ENCODE data around the gene MED13L.

The MED13L gene

DNA sequence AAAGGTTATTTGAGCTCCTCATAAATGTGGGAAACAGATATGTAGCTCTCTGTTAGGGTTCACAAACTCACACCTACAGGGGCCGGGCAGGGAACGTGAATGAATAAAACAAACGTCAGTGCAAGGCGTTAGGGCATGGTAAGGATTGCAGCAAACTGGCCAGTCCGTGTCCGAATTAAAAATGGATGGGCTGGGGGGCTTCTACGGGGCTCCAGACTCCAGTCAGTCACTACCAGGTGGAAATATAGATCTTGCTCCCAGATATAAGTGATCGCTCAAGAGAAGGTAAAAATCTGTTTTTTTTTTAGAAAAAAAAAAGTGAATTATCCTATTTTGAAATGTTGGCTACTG, 333.1 kb downstream of the MED13L start:
- Histone ChIP-seq H3K36me3 (ENCODE audit: control insufficient read depth, insufficient read depth, low read length) (no peaks in the 10 kb centered on the region), H3K9me3 (ENCODE audit: control insufficient read depth, insufficient read depth, low read length) (no peaks in the 10 kb centered on the region), H3K4me3 (ENCODE audit: low read depth, low read length) (no peak overlapping the region), H3K27me3 (ENCODE audit: control insufficient read depth, insufficient read depth, low read length) (no peaks in the 10 kb centered on the region), H3K9ac (ENCODE audit: low read depth, low read length) (no peak overlapping the region), H3K4me1 (ENCODE audit: control insufficient read depth, insufficient read depth, low read length) (no peaks in the 10 kb centered on the region)

DNA sequence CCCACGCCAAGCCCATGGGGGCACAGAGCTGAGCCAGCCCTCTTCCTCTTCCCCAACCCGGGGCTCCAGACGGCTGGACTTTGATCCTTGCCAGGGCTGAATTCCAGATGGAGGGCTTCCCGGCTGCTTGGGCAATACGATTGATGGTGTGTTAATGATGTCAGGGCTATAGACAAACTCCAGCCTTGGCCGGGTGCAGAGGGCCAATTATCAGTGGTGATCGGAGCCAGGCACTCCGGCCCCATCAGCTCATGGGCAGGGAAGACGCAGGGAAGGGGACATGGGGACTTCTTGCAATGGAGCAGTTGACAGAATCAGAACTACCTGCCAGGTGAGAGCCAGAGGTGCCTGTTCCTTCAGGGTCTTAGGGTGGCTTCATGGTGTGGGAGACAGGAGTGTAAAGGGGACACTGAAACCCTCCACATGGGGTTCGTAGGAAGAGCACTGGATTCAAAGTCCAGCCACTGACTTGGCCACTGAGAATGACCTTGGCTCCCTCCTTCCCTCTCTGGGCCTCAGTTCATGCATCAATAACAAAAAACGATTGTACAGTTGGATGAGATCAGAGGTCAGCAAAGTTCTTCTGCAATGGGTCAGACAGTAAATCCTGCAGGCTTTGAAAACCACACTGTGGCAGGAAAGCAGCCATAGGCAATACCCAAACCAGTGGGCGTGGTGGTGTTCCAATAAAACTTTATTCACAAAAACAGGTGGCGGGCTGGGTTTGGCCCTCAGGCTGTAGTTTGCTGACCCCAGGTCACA, 333.7 kb downstream of the MED13L start:
- H3K4me1 ChIP-seq (ENCODE audit: control insufficient read depth, insufficient read depth, low read length) = no peaks in the 10 kb centered on the region
- no peaks in the 10 kb centered on the region for H3K27me3 ChIP-seq (ENCODE audit: control insufficient read depth, insufficient read depth, low read length)
- no peak overlapping the region for H3K4me3 ChIP-seq (ENCODE audit: low read depth, low read length)
- H3K9me3 ChIP-seq (ENCODE audit: control insufficient read depth, insufficient read depth, low read length) = no peaks in the 10 kb centered on the region
- H3K9ac ChIP-seq (ENCODE audit: low read depth, low read length) = no peak overlapping the region
- H3K36me3 ChIP-seq (ENCODE audit: control insufficient read depth, insufficient read depth, low read length) = no peaks in the 10 kb centered on the region

DNA sequence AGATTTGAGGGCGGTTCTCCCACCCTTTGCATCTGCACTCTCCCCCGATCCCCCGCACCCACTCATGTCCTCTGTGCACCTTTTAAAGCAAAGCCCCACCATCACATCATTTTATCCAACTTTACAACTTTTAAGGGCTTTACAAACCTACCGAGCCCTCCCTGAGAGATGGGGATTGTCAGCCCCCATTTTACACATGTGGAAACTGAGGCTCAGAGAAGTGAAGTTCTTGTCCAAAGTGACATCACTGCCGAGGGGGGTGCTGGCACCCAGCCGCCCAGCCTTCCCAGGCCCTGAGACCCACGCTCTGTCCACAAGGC, 334.2 kb downstream of the MED13L start:
- Histone ChIP-seq H3K4me3 (ENCODE audit: low read depth, low read length) (no peak overlapping the region), H3K9me3 (ENCODE audit: control insufficient read depth, insufficient read depth, low read length) (no peaks in the 10 kb centered on the region), H3K36me3 (ENCODE audit: control insufficient read depth, insufficient read depth, low read length) (no peaks in the 10 kb centered on the region), H3K4me1 (ENCODE audit: control insufficient read depth, insufficient read depth, low read length) (no peaks in the 10 kb centered on the region), H3K9ac (ENCODE audit: low read depth, low read length) (no peak overlapping the region), H3K27me3 (ENCODE audit: control insufficient read depth, insufficient read depth, low read length) (no peaks in the 10 kb centered on the region)

DNA sequence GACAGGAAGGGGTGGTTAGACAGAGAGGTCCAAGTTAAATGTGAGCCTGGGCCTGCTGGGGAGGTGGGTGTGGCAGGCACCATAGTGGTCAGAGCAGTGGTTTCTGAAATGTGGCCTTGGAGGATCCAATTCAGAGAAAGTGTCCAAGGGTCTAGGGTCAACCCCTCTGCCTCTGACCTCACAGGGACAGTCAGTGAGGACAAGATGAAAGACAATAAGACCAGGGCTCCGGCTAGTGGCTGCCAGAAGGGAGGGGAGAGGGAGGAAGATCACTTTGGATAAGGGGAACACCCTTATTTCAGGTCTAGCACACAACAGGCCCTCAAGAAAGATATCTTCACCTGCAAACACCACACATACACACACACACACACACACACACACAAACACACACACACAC, 335.1 kb downstream of the MED13L start:
- Histone ChIP-seq H3K27me3 (ENCODE audit: control insufficient read depth, insufficient read depth, low read length) (no peaks in the 10 kb centered on the region), H3K36me3 (ENCODE audit: control insufficient read depth, insufficient read depth, low read length) (no peaks in the 10 kb centered on the region), H3K4me3 (ENCODE audit: low read depth, low read length) (no peak overlapping the region)

DNA sequence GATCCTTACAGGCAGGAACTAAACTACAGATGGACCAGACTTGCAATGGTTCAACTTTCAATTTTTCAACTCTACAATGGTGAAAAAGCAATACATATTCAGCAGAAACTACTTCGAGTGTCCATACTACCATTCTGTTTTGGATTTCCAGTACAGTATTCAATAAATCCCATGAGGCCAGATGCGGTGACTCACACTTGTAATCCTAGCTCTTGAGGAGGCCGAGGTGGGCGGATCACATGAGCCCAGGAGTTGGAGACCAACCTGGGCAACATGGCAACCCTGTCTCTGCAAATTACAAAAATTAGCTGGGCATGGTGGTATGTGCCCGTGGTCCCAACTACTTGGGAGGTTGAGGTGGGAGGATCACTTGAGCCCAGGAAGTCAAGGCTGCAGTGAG, 336.1 kb downstream of the MED13L start:
- H3K27me3 ChIP-seq (ENCODE audit: control insufficient read depth, insufficient read depth, low read length) = no peaks in the 10 kb centered on the region
- no peaks in the 10 kb centered on the region for H3K9me3 ChIP-seq (ENCODE audit: control insufficient read depth, insufficient read depth, low read length)
- no peak overlapping the region for H3K4me3 ChIP-seq (ENCODE audit: low read depth, low read length)
- H3K4me1 ChIP-seq (ENCODE audit: control insufficient read depth, insufficient read depth, low read length) = no peaks in the 10 kb centered on the region
- H3K9ac ChIP-seq (ENCODE audit: low read depth, low read length) = no peak overlapping the region
- H3K36me3 ChIP-seq (ENCODE audit: control insufficient read depth, insufficient read depth, low read length) = no peaks in the 10 kb centered on the region

More for the DNA sequence above, 335.1 kb downstream of the MED13L start:
- Histone ChIP-seq H3K4me1 (ENCODE audit: control insufficient read depth, insufficient read depth, low read length) (no peaks in the 10 kb centered on the region), H3K9me3 (ENCODE audit: control insufficient read depth, insufficient read depth, low read length) (no peaks in the 10 kb centered on the region), H3K9ac (ENCODE audit: low read depth, low read length) (no peak overlapping the region)

DNA sequence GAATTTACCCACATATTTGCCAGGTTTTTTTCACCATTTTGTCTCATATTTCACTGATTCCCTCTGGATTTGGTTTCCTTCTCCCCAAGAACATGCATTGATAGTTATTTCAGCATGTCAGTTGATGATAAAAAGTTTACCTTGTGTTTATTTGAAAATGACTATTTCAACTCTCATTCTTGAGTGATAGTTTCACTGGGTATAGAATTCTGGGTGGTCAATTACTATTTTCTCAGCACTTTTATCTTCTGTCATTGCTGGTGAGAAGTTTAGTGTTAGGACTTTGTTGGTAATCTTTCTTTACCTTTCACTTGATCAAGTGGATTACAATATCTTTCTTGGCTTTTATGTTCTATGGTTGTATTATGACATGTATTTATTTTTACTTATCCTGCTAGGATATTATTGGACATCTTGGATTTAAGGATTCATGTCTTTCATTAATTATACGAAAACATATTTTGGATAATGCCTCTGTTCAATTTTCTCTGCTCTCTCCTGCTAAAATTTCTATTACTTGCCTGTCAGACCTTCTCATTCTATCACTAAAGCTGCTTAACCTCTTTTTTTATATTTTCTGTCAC, 338.6 kb downstream of the MED13L start:
- Histone ChIP-seq H3K4me3 (ENCODE audit: low read depth, low read length) (no peak overlapping the region), H3K9me3 (ENCODE audit: control insufficient read depth, insufficient read depth, low read length) (no peaks in the 10 kb centered on the region), H3K4me1 (ENCODE audit: control insufficient read depth, insufficient read depth, low read length) (no peaks in the 10 kb centered on the region), H3K36me3 (ENCODE audit: control insufficient read depth, insufficient read depth, low read length) (no peaks in the 10 kb centered on the region), H3K27me3 (ENCODE audit: control insufficient read depth, insufficient read depth, low read length) (no peaks in the 10 kb centered on the region), H3K9ac (ENCODE audit: low read depth, low read length) (no peak overlapping the region)

DNA sequence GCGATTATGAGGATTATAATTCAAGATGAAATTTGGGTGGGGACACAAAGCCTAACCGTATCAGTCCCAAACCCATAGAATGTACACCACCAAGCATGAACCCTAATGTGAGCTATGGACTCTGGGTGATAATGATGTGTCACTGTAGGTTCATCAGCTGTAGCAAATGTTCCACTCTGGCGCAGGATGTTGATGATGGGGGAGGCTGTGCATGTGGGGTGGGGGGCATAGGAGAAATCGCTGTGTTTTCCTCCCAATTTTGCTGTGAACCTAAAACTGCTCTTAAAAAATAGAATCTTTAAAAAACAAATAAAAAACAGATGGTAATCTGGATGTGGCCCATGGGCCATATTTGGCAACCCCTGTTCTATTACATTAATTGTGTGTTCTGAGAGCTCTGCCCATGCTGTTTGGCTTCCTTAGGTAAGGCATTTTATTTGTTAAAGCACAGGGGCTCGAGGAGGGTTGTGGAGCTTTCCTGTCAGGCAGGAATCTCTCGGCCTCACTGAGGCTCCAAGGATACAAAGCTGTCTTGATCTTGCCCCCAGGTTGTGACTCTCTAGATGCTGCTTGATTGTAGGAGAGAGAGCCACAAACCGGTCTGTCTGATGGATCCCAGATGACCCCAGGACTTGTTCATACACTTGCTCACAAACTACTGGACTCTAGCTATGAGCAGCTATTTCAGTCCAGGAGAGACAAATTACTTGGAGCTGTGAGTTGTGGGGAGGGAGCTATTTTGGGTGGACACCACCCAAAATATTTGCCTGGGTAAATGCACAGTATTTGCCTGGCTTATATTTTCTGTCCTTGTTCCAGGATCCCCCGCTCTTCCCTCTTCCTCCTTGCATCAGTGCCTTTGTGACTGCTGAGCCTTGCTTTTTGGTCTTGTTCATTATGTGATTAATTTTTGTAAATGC, 340.2 kb downstream of the MED13L start:
- H3K27me3 ChIP-seq (ENCODE audit: control insufficient read depth, insufficient read depth, low read length) = no peaks in the 10 kb centered on the region
- H3K4me3 ChIP-seq (ENCODE audit: low read depth, low read length) = no peak overlapping the region
- no peak overlapping the region for H3K9ac ChIP-seq (ENCODE audit: low read depth, low read length)
- H3K36me3 ChIP-seq (ENCODE audit: control insufficient read depth, insufficient read depth, low read length) = no peaks in the 10 kb centered on the region
- H3K4me1 ChIP-seq (ENCODE audit: control insufficient read depth, insufficient read depth, low read length) = no peaks in the 10 kb centered on the region
- no peaks in the 10 kb centered on the region for H3K9me3 ChIP-seq (ENCODE audit: control insufficient read depth, insufficient read depth, low read length)

DNA sequence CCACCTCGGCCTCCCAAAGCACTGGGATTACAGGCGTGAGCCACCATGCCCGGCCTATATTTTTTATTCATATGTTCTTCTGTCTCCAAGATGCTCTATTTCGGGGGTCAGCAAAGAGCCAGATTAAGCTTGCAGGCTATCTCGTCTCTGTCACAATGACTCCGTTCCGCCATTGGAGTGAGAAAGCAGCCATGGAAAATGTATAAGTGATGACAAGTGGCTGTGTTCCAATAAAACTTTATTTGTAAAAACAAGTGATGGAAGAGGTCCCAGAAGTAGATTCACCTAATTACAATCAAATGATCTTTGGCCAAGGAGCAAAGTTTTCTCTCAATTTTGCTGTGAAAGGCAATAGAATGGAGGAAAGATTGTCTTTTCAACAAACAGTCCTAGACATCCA, 342.6 kb downstream of the MED13L start:
- H3K27me3 ChIP-seq (ENCODE audit: control insufficient read depth, insufficient read depth, low read length) = no peaks in the 10 kb centered on the region
- H3K9ac ChIP-seq (ENCODE audit: low read depth, low read length) = no peak overlapping the region
- H3K4me3 ChIP-seq (ENCODE audit: low read depth, low read length) = no peak overlapping the region
- H3K36me3 ChIP-seq (ENCODE audit: control insufficient read depth, insufficient read depth, low read length) = no peaks in the 10 kb centered on the region
- no peaks in the 10 kb centered on the region for H3K4me1 ChIP-seq (ENCODE audit: control insufficient read depth, insufficient read depth, low read length)
- no peaks in the 10 kb centered on the region for H3K9me3 ChIP-seq (ENCODE audit: control insufficient read depth, insufficient read depth, low read length)

DNA sequence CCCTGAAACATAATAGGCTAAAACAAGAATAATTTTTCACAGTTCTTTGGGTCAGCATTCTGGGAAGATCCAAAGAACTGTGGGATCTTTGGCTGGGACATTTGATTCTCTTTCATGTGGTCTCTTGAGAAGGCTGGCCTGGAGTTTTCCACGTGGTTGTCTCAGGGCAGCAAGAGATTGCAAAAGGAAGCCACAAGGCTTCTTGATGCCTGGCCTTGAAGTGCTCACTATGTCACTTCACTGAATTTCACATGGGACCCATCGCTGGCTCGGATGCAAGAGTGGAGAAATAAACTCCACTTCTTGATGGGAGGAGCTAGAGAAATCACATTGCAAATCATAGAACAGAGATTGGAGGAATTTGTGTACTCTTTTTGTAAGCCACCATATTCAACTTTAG, 343.4 kb downstream of the MED13L start:
- Histone ChIP-seq H3K36me3 (ENCODE audit: control insufficient read depth, insufficient read depth, low read length) (no peaks in the 10 kb centered on the region), H3K4me3 (ENCODE audit: low read depth, low read length) (no peak overlapping the region), H3K27me3 (ENCODE audit: control insufficient read depth, insufficient read depth, low read length) (no peaks in the 10 kb centered on the region), H3K4me1 (ENCODE audit: control insufficient read depth, insufficient read depth, low read length) (no peaks in the 10 kb centered on the region), H3K9ac (ENCODE audit: low read depth, low read length) (no peak overlapping the region), H3K9me3 (ENCODE audit: control insufficient read depth, insufficient read depth, low read length) (no peaks in the 10 kb centered on the region)

DNA sequence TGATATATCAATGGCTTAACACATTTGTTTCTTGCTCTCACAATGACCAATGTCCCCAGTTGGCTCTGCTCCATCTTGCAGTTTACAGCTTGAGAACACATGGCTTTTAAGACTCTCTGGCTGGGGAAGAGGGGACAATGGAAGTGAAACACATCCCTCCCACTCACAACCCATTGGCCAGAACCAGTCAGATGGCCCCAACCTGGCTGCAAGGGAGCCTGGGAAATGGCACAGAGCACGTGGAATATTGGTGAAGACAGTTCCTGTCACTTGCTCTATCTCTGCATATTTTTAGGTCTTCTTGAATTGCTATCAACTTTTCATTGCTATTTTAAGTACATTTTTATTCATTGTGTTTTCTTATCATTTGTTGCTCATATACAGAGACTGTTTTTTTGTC, 345.4 kb downstream of the MED13L start:
- Histone ChIP-seq H3K9ac (ENCODE audit: low read depth, low read length) (no peak overlapping the region), H3K36me3 (ENCODE audit: control insufficient read depth, insufficient read depth, low read length) (no peaks in the 10 kb centered on the region), H3K27me3 (ENCODE audit: control insufficient read depth, insufficient read depth, low read length) (no peaks in the 10 kb centered on the region), H3K4me1 (ENCODE audit: control insufficient read depth, insufficient read depth, low read length) (no peaks in the 10 kb centered on the region), H3K4me3 (ENCODE audit: low read depth, low read length) (no peak overlapping the region), H3K9me3 (ENCODE audit: control insufficient read depth, insufficient read depth, low read length) (no peaks in the 10 kb centered on the region)

DNA sequence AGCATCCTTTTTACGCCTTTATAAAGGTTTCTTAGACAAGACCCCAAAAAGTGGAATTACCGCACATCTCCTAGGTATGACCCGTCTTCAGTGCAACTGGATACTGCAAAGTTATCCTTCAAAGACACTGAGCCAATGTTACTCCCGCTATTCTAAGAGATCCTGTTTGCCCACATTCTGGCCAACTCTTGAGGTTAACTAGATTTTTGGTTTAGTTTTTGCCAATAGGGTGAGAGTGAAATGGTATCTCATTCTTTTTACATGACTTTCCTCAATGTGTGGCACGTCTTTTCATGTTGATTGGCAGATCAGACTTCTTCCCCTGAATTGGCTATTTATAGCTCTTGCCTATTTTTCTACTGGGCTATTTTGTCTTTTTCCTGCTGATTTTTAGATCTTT, 347.2 kb downstream of the MED13L start:
- Histone ChIP-seq H3K4me3 (ENCODE audit: low read depth, low read length) (no peak overlapping the region), H3K9me3 (ENCODE audit: control insufficient read depth, insufficient read depth, low read length) (no peaks in the 10 kb centered on the region), H3K27me3 (ENCODE audit: control insufficient read depth, insufficient read depth, low read length) (no peaks in the 10 kb centered on the region), H3K9ac (ENCODE audit: low read depth, low read length) (no peak overlapping the region), H3K4me1 (ENCODE audit: control insufficient read depth, insufficient read depth, low read length) (no peaks in the 10 kb centered on the region), H3K36me3 (ENCODE audit: control insufficient read depth, insufficient read depth, low read length) (no peaks in the 10 kb centered on the region)

Data from iPS-15b (cell line).